Urinary bladder (tissue), 4 donors: Measurements from ENCODE around the gene PRKG1. TPM values are rescaled to one million over a fixed set of nuclear protein-coding genes. Genes with fewer than 3 reads are reported as not detected.
A peak's percentile ranks its signal among the peaks of the same experiment; 100 is the strongest.

Experiments
- DNase-seq: peaks from one replicate; pipeline ENCODE4 v3.0.0-alpha.2; 2015; ENCODE audit errors: extremely low spot score
- H3K27ac ChIP-seq: one replicate; pipeline ENCODE4 v1.5.1; 2013; ENCODE audit warnings: low read depth, mild to moderate bottlenecking, moderate library complexity
- H3K36me3 ChIP-seq: one replicate; pipeline ENCODE4 v1.6.1; 2013; ENCODE audit warnings: mild to moderate bottlenecking, moderate library complexity; ENCODE audit not compliant: insufficient read depth
- H3K4me1 ChIP-seq: one replicate; pipeline ENCODE4 v1.6.1; 2013; ENCODE audit warnings: mild to moderate bottlenecking, moderate library complexity; ENCODE audit not compliant: insufficient read depth
- H3K4me3 ChIP-seq: one replicate; pipeline ENCODE4 v1.5.1; 2013; ENCODE audit warnings: low read depth, low read length
- WGBS: extraction: QIAGEN DNeasy Blood & Tissue Kit; methylation state at CpG from one replicate; pipeline ENCODE4 v1.1.7; 2013; 5-methylcytosine and 5-hydroxymethylcytosine counted together
- polyA plus RNA-seq: library from polyadenylated mRNA; stranded (reverse); fragments of 200-250 nt; gene quantifications from one replicate; pipeline ENCODE4 v1.2.3, GENCODE V29; 2013
- total RNA-seq: library from RNA; depleted of rRNA; stranded (reverse); fragments of >200 nt; gene quantifications from one replicate; pipeline ENCODE4 v1.2.3, GENCODE V29; 2014
- donor health status: healthy with polysubstance abuse.
- donor health status: healthy.

PRKG1 gene
- total and polyA plus RNA-seq, 2 donors = 17.1 to 126 TPM

DNA sequence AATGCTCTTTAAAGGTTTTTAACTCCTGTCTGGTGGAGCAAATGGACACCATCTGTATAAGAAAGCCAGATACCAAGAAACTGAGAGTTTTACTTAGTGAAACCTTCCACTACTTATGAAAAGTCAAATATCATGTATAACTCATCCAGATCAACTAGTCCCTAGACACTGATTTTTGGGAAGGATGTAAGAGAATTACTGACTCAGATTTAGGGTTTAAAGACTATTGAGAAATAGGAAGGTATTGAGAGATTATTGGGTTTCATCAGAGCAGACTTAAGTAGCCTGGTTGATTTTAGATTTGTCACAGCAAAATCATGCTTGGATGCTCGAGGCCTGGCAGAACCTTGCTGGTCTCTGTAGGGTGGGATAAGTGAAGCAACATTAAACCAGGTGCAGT, 622.0 kb downstream of the PRKG1 start:
- H3K4me1 ChIP-seq = no peaks in the 10 kb centered on the region
- H3K4me3 ChIP-seq = no peak overlapping the region
- no peak overlapping the region for H3K27ac ChIP-seq

DNA sequence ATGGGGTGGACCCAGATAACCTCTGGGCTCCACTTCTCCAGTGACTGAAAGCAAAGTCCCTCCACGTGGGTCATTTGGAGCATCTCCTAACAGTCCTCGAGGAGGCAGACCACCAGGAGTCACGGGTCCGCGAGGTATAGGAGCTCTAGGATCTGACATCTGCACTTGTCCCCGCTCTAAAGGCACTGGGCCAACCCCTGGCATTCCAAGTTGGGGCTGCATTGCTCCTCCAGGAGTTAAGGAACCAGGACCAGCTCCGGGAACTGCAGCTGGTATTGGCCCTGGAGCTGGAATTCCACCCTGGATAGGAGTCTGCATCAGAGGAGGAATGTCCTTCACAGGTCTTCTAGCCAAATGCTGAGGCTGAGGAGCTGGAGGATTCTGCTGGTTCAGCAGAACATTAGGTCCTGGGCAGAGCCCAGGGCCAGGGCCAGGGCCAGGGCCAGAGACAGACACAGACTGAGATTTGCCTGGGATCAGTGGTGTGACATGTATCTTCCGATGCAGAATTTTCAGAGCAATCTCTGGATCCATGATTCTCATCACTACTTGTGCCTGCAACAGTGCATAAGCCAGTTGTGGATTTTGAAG, 624.3 kb downstream of the PRKG1 start:
- 81% methylated on average over 8 of the region's 8 CpGs for WGBS
- Histone ChIP-seq H3K4me3 (peak overlapping the region; percentile 86), H3K27ac (no peak overlapping the region), H3K36me3 (peaks cover 1% of the 10 kb centered on the region), H3K4me1 (no peaks in the 10 kb centered on the region)
- no peak for DNase-seq

More for the DNA sequence above, 622.0 kb downstream of the PRKG1 start:
- no peak for DNase-seq
- H3K36me3 ChIP-seq = peaks cover 1% of the 10 kb centered on the region
- 77% methylated on average over 1 of the region's 1 CpG for WGBS

DNA sequence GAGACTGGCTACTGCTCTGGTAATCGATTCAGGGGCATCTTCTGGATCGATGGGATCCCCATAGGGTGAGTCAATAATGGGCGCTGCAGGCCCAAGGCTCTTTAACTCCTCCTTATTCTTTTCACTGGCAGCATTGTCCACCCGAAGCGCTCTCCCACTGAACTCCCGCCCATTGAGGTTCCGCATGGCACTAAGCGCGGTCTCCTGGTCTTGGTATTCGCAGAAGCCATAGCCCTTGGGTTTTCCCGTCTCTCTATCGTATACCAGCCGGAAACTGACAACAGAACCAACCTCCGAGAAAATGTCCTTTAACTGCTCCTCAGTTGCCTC, 624.8 kb downstream of the PRKG1 start:
- DNase-seq = no peak
- Histone ChIP-seq H3K36me3 (peaks cover 1% of the 10 kb centered on the region), H3K4me3 (peak overlapping the region; percentile 86), H3K27ac (no peak overlapping the region), H3K4me1 (no peaks in the 10 kb centered on the region)
- under 1% methylated on average over 14 of the region's 14 CpGs for WGBS

DNA sequence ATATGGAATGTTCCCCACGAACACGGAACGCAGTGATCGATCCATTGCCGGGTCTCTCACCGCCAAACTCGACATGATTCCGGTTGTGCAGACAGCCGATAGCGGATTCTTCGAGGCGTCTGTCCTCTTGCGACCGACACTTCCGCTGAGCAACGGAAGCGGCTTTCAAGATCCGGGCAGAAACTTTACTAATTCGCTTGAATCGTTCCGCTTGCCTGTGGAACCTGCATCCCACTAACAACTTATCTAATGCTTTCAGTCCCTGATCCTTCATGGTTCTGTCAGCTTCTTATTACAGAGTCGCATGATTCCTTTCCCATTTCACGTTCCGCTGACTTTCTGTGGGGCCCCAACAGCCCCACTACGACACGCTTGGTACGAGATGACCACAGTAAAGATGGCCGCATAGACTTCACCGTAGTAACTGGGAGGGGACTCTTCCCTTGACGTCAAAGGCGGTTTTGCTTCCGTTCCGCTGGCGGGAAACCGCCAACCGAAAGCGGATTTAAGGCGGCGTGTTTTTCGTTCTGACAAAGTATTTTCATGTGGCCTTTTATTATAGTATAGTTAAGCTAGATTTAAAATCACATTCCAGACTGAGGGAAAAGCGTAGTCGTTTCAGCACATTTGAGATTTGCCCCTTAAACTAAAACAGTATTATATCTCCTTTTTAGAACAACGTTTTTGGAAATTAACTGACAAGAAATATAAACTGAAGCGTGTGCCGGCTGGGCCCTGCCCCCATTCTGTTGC, 625.4 kb downstream of the PRKG1 start, which contains the start of gene CSTF2T:
Gene CSTF2T (minus strand): TSS at position 121 of the 753 bp plus-strand sequence. CDS start 46 bp downstream, at position 75.
- Histone ChIP-seq H3K27ac (peak within 1 kb of the TSS; percentile 91), H3K4me3 (peak within 1 kb of the TSS; percentile 86), H3K4me1 (no peaks in the 10 kb centered on the region), H3K36me3 (peaks cover 1% of the 10 kb centered on the region)
- WGBS = under 1% methylated on average over 45 of the region's 45 CpGs
- DNase-seq = peak; percentile 95

DNA sequence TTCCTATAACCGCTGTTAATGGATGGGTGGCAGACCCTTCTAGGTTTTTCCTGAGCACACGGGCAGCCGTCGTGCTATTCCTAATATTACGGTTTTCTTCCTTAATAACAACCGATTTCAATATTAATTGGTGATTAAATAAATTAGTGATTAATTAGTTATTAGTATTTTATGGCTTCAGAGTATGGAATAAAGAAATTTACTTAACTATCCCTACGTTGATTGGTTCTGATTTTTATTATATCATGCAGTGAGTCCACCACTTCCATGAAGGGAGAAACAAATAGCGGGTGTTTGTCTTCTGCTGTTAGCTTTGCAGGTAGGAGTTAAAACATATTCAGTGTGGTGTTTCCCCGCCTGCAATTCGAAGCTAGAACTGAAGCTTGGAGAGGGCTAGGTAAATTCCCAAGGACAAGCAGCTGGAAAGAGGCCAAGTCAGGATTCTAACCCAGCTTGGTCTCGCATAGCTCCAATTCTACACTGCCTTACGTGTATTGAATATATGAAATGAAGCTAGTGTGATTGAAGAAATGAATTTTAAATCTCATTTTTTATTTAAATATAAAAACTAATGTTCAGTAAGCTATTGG, 626.0 kb downstream of the PRKG1 start:
- WGBS = 19% methylated on average over 12 of the region's 12 CpGs
- Histone ChIP-seq H3K4me1 (no peaks in the 10 kb centered on the region), H3K36me3 (peaks cover 1% of the 10 kb centered on the region), H3K27ac (peak overlapping the region; percentile 53), H3K4me3 (peak overlapping the region; percentile 86)
- peak; percentile 21 for DNase-seq

DNA sequence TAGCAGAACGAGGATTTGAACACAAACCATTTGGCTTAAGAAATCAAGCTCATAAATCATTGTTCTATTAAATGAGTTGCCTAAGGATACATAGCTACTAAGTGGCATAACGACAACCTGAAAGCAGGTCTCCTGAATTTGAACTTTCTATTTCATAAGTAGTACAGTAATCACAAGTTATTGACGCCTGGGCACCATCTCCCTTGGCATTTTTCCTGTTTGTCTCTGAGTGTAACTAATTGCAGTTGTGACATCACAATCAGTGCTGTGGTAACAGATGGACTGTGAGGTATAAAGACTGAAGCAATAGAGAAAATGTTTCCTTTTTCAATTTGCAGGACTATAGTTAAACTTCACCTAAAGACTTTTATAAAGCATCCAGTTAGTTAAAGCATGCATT, 631.5 kb downstream of the PRKG1 start:
- H3K4me1 ChIP-seq = no peaks in the 10 kb centered on the region
- no peak overlapping the region for H3K4me3 ChIP-seq
- 59% methylated on average over 3 of the region's 3 CpGs for WGBS
- no peaks in the 10 kb centered on the region for H3K36me3 ChIP-seq
- no peak for DNase-seq
- no peak overlapping the region for H3K27ac ChIP-seq

DNA sequence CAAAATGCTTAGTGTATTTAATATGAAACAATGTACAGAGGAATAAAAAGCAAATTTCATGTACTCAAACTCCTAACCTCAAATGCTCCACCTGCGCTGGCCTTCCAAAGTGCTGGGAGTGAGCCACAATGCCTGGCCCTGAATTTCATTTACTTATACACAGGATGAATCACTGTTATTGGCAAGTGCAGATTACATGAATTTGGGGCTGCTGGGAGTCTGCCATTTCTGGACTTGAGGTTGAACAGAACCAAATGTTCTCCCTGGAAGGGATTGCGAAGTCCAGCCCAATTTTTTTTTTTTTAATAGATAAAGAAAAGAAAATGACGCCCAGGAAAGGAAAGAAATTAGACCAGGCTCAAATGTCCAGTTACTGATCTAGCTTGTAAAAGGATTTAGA, 631.9 kb downstream of the PRKG1 start:
- no peaks in the 10 kb centered on the region for H3K36me3 ChIP-seq
- peak; percentile 55 for DNase-seq
- H3K27ac ChIP-seq = no peak overlapping the region
- H3K4me3 ChIP-seq = no peak overlapping the region
- H3K4me1 ChIP-seq = no peaks in the 10 kb centered on the region
- WGBS = 36% methylated on average over 3 of the region's 3 CpGs

DNA sequence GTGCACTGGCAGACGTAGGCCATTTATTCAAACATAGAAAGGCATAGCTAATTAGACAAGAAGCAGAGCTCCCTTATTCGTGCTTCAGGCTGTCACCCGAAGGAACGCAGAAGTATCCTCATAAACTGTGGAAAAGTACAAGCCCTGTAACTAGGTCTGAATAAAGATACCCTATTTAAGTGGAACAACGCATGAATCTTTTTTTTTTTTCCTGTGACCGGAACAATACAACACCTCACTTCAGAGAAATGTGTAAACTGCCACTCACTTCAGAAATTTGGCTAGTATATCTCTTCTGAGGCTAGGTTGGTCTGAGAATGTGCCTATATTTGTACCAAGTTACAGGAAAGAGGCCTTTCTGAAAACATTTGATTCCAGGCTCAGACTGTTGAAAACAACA, 633.1 kb downstream of the PRKG1 start:
- no peak for DNase-seq
- H3K4me1 ChIP-seq = no peaks in the 10 kb centered on the region
- no peaks in the 10 kb centered on the region for H3K36me3 ChIP-seq
- WGBS = 62% methylated on average over 6 of the region's 6 CpGs
- no peak overlapping the region for H3K27ac ChIP-seq
- H3K4me3 ChIP-seq = no peak overlapping the region

DNA sequence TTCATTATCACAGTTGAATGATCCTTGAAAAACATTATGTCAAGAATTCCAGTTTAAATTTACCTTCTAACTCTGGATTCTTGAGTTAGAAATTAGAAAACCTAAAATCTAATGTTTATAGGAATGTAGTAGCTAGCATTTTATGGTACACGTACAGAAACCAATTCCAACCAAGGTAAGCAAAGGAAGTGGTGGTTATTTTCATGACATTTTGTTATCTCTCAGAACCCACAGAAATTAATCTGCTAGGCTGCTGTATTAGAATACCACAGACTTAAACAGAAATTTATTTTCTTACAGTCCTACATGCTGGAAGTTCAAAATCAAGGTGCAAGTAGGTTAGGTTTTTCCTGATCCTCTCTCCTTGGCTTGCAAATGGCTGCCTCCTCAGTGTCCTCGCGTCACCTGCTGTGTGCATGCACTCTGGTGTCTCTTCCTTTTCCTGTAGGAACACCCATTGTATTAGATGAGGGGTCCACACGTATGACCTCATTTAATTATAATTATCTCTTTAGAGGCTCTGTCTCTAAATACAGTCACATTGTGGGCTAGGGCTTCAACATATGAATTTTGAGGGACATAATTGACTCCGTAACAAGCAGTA, 633.6 kb downstream of the PRKG1 start:
- no peak overlapping the region for H3K4me3 ChIP-seq
- 75% methylated on average over 5 of the region's 5 CpGs for WGBS
- no peaks in the 10 kb centered on the region for H3K4me1 ChIP-seq
- no peak for DNase-seq
- no peaks in the 10 kb centered on the region for H3K36me3 ChIP-seq
- H3K27ac ChIP-seq = no peak overlapping the region

DNA sequence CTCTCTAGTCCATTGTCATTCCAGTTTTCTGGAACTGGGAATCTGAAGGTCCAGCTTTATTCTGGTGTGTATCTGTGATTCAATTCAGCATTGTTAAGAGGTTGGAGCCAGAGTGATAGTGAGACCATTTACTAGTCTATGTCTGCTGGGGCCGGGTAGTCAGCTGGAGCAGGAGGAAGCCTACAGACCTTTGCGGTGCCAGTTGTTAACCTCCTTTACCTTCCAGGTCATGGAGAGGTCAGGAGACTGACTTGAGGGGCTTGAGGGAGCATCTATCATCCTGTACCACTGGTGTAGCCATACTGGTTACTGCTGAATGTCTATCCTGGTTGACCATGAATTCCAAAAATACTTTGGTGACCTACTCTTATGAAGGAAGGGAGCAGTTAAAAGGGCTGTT, 634.3 kb downstream of the PRKG1 start:
- H3K27ac ChIP-seq = no peak overlapping the region
- no peaks in the 10 kb centered on the region for H3K4me1 ChIP-seq
- H3K4me3 ChIP-seq = no peak overlapping the region
- no peak for DNase-seq
- H3K36me3 ChIP-seq = no peaks in the 10 kb centered on the region
- 87% methylated on average over 2 of the region's 2 CpGs for WGBS

DNA sequence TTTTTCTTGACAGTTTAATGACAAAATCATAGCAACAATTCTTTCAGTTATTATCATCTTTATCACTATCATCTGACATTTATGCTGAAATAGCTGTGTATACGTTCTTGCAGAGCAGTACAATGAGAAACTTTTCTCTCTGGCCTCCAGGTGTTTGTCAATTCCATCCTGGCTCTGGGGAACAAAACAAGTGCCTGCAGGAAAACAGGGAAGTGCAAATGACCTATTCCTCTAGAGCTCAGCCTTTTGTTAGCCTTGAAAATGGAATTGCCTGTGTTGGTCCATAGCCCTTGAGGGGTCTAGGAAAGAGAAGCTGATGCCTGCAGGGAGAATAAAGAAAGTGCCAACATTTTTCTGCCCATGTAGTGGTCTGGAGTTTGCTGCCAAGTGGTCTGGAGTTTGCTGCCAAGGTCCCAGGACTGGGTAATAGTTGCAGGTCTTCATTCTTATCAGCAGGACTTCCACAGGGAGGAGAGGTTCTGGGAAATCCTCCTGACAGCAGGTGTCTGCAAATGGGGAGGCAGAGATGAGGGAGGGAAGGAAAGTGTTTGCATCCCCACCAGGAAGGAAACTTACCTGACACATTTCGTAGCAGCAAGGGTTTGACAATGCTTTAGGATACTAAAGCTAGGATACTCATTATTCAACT, 635.2 kb downstream of the PRKG1 start:
- Histone ChIP-seq H3K36me3 (no peaks in the 10 kb centered on the region), H3K4me1 (no peaks in the 10 kb centered on the region), H3K27ac (no peak overlapping the region), H3K4me3 (no peak overlapping the region)
- DNase-seq = no peak
- 78% methylated on average over 2 of the region's 2 CpGs for WGBS

DNA sequence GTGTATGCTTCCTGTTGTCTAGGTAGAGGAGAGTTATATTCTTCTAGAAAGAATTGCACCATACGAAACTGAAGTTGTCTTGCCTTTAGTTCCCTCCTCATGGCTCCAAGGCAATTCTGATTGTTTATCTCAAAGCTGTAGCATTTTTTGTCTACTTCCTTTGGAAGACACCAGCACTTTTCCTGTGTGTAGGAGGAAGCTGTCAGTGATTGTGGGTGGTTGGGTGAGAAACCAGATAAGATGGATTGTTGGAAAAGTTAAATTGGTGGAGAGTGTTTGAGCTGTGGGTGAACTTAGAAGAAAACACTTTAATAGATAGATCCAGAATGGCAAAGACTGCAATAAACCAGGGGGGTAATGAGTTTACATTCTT, 637.2 kb downstream of the PRKG1 start:
- Histone ChIP-seq H3K27ac (no peak overlapping the region), H3K4me1 (no peaks in the 10 kb centered on the region), H3K4me3 (no peak overlapping the region), H3K36me3 (no peaks in the 10 kb centered on the region)
- no peak for DNase-seq
- 74% methylated on average over 1 of the region's 1 CpG for WGBS

DNA sequence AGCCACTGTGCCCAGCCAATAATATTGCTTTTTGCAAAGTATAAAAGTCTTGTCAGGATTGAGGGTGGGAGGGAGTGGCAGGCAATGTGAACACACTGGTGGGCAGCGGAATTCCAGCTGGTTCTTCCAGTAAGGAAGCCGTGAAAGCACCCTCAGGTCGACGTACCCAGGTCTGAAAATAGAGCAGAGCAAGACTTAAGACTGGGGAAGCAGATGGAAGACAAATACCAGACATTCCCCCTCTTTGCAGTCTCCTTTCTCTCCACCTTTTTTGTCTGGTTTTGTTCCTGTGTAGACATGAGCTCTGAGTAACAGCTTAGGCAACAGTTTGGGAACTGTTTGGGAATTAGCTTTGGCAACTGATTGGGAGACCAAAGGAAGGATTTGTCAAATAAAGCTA, 642.7 kb downstream of the PRKG1 start:
- Histone ChIP-seq H3K4me3 (no peak overlapping the region), H3K4me1 (no peaks in the 10 kb centered on the region), H3K27ac (no peak overlapping the region), H3K36me3 (no peaks in the 10 kb centered on the region)
- 76% methylated on average over 4 of the region's 4 CpGs for WGBS
- DNase-seq = no peak
